Kidney glomerular epithelial cell (primary cell): ENCODE data around the gene CDH5.

Experiments
- DNase-seq: peaks from one replicate; lab custom pipeline; 2025; lab: John Stamatoyannopoulos, UW

CDH5 gene

GRCh38 chr16:66353055-66353454, 13.4 kb upstream of the CDH5 start:
- no peak for DNase-seq

- DNase-seq = no peak
Observed at GRCh38 chr16:66354034-66354909, 12.2 kb upstream of the CDH5 start.

GRCh38 chr16:66355526-66355925, 11.0 kb upstream of the CDH5 start:
- DNase-seq = no peak

DNA sequence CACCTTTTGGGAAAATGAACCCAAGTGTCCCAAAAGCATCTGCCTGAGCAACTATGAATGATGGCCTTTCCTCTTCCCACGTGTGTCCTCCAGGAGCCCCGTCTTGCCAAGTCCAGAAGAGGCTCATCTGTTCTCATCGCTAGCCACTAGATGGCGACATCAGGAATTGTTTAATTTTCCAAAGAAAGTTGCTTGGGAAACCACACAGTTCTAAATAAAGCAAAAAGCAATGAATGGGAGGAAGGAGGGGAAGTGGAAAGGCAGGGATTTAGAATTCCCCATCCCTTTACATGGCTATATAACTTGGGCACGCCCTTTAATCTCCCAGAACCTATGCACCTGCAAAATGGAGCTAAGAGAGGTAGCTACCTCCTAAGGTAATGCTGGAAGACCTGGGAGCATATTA, 9.0 kb upstream of the CDH5 start:
- DNase-seq = peak; percentile 80

- DNase-seq = no peak
Observed at GRCh38 chr16:66358231-66358630, 8.3 kb upstream of the CDH5 start.

- no peak for DNase-seq
Observed at GRCh38 chr16:66359012-66359411, 7.5 kb upstream of the CDH5 start.

- no peak for DNase-seq
Observed at GRCh38 chr16:66359811-66360608, 6.5 kb upstream of the CDH5 start.

DNA sequence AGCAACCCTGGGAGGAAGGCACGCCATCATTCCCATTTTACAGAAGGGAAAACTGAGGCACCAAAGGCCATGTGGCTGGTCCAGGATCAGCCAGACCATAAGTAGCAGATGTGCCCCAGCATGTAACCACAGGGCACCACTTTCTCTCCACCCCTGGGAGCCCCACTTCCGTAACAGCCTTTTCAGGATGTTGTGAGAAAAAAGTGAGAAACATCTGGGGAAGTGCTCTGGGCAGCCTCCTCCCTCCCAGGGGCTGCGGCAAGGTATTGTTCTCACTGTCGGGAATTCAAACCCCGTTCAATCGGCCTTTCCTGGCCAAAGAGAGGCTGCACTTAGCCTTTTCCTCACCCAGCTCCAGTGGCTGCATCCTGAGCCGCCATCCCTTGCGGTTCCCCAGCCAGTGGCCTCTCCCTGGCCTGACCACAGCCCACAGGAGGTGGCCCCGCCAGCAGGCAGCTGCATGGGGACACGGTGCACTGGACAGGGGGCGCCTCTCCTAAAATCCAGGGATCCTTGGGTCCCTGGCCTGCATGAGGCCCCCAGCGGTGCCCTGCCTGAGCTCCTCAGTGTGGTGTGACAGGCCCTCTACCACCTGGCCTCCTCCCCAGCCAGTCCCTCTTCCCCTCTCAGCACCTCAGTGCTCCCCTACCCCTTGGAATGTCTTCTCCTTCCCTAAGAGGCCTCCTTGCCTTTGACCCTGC, 5.7 kb upstream of the CDH5 start:
- DNase-seq = no peak

DNA sequence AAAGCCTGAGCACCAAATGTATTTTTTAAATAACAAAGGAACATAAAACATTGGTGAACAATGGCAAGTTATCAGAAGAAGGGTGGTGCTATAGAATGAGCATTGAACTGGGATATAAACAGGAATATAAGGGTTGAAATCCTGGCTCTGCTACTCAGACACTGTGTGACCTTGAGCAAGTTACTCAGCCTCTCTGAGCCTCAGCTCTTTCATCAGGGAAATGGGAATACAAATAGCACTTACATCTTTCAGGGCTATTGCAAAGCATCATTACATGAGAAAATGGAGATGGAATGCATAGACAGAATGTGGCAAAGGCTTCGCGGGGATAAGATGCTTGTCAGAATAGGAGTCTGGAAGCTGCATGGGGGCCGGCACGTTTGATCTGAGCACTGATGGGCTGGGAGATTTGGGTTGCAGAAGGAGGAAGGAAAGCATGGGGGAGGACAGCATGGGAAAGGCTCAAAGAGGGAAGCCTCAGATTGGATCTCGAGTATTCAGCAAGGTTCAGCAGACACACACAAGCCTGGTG, 4.8 kb upstream of the CDH5 start:
- no peak for DNase-seq

GRCh38 chr16:66363211-66363777, 3.2 kb upstream of the CDH5 start:
- no peak for DNase-seq

DNA sequence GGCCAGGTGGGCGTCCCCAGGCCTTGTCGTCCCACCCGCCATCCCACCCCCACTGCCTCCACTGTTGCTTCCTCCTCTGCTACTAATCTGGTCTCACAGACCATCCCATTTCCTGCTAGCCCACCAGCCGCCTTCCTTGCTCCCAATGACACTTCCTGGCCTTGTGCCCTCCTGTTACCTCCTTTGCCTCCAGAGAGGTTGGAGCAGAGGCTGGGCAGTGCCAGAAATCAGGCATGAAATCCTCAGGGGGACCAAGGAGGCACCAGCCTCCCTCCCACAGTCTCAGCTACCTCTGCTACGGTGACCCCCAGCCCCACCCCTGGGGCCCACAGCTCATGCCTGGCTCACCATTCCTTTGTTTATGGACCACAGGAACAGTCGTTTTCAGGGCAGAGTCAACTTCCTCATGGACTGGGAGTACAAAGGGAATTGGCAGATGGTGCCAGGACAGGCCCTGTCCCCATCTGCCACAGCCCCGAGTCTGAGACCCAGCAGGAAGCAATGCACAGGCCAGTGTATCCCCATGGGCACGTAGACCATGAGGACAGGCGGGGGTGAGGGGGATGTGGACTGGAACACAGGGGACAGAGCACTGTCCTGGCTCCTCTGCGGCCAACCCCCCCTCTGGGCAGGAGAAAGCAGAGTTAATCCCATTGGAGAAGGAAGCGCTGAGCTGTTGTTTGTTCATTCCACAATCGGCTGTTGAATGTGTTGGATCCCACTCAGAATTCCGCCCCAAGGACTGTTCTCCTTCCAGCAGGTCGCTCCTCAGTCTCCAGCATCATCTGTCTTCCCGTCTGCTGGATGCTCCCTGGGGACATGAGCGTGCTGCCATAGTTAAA, 2.2 kb upstream of the CDH5 start:
- DNase-seq = no peak

DNA sequence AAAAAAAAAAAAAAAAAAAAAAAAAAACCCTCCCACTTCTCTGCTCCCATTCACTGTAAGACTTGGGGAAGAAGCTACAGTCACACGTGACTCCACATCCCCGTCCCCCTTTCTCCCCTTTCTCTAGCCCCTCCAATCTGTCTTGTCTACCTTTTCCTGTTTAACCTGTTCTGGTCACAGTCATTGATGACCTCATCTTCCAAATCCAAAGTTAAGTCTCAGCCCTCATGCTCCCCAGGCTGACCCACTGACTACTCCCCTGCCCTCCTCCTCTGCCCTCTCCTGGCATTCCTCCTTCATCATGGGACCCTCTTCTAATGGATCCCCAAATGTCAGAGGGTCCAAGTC, 1.6 kb upstream of the CDH5 start:
- no peak for DNase-seq

GRCh38 chr16:66365651-66366050, 840 bp upstream of the CDH5 start:
- DNase-seq = no peak

GRCh38 chr16:66367968-66368891, 1.7 kb downstream of the CDH5 start:
- no peak for DNase-seq

- no peak for DNase-seq
Observed at GRCh38 chr16:66369055-66369592, 2.6 kb downstream of the CDH5 start.

DNA sequence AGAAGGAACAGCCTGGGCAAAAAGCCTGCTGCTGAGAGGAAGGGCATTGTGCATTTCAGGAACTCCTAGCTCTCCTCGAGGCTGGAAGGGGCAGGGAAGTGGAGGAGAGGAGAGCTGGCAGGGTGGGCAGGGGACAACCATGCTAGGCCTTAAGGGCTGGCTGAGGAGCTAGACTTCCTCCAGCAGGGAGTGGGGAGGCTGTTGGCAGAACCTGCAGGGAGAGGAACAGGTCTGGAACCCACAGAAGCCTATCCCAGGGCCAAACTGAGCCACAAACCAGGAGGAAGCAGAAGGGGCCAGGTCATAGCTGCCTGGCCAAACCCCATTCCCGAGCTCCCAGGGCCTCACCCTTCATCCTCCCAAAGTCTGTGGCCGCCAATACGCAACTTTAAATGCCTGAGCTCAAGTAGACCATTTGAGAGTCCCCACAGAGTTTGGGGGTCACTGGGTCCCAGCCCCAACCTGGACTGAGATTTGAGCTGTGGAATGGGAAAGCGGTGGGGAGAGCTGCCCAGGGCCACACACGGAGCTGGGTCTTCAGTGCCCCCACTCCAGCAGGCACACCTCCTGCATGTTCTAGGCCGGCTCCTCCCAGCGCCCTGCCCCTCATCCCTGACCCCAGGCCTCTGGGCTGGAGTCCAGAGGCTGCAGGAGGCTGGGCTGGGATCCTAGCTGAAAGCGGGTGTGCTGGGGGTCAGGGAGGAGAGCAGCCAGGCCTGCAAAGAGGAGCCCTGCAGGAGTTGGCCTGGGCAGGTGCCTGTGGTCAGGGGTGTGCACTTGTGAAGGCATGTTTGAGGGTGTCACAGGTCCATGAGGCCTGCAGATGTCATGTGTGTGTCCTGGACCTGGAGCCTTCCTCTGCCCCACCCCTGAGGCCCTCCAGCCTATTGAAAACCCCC, 4.5 kb downstream of the CDH5 start:
- no peak for DNase-seq

DNA sequence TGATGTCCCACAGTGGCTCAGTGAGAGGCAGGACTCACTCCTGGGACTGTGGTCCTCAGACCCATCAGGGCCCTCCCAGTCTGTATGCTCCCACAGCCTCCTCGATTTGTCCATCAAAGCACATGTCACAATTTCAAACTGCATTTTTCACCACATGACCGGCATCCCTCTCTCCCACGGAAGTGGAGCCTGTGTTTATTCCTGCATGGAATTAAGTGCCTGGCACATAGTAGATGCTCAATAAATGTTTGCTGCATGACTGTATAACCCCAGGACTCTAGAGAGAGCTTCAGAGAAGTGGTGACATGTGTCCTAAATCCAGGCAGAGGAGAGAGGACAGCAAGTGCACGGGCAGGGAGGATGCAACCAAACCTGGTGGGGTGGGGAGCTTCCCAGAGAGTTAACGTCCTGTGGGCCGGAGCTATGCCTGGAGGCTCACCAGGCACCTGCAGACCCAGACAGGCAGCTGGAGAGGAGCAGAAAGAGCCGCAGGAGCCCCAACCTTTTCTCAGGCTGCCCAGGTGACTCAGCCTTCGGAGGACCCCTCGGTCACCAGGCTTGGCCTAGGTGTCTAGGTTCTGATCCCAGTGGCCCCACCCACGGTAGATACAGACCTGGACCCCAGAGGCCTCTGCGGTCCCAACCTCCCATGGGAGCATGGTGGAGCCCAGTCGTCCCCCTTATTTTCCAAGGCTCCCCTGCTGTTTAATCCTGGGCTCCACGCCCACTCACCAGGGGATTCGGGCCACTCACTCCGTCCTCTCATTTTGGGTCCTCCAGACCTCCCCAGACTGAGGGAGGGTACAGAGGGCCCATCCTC, 5.8 kb downstream of the CDH5 start:
- no peak for DNase-seq

- no peak for DNase-seq
Observed at GRCh38 chr16:66372898-66373155, 6.3 kb downstream of the CDH5 start.
